ENCODE results near the gene IL18.
A peak's percentile ranks its signal among the peaks of the same experiment; 100 is the strongest.
"Not testable (repeated sequence)": the region's sequence is repeated elsewhere in the genome, so short reads cannot be mapped to it uniquely, and the experiment has no call there.

The IL18 gene

GRCh38 chr11:112121981-112122615, 41.8 kb downstream of the IL18 start:
- no peak for DNase-seq

DNA sequence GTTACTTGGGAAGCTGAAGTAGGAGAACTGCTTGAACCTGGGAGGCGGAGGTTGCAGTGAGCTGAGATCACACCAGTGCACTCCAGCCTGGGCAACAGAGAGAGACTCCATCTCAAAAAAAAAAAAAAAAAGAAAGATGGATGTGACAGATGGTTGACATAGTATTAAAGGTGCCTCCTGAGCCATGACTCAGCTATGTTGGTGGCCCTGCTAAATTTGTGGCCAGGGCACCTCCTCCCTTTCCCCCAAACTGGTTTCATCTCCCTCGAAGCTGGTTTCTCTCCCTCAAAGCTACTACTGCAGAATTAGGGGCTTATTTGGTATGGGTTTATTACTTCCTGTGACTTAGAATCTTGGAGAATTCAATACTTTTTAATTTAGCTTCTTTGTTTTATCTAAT, 45.7 kb downstream of the IL18 start:
- no peak for DNase-seq

DNA sequence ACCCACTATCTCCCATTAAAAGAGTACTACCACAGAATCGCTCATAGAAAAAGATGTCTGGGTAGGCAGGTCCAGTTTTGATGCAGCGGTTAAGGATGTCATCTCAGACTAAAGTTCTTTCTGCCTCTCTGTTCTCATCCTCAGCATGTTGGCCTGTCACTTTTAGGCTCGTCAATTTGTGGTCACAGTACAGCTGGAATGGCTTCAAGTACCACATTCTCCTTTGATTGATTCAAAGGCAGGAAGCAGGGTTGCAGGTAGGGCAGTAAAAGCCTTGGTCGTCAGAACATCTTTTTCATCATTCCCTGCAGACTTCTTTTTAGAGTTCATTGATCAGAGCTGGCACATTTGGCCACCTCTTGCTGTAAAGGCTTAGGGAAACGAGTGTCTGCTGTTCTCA, 48.5 kb downstream of the IL18 start:
- no peak for DNase-seq

DNA sequence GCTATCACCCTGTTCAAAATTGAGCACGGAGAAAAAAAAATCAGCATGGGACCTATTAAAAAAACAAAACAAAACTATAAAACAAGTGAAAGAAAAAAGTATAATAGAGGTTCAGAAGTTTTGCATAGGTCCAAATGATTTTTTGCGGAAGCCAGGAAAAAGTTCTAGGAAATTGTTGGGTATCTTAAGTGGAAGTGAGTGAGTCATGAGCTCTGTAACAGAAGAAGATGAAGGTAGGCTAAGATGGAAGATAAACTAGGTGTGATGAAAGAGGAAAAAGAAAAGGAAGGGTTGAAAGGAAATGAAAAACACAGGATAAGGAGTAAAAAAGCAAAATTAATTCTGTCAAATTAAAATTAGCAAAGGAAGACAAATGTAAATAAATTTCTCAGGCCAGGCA, 49.4 kb downstream of the IL18 start:
- DNase-seq: no peak

- DNase-seq: peak in 3 of 51 donors; percentile 1 to 22 (median 19)
These were observed 50.1 kb downstream of the IL18 start for GRCh38 chr11:112113539-112114457.

- DNase-seq: no peak
These were observed 57.8 kb downstream of the IL18 start for GRCh38 chr11:112106070-112106469.

- no peak for DNase-seq
These were observed 60.4 kb downstream of the IL18 start for GRCh38 chr11:112103446-112103845.

DNA sequence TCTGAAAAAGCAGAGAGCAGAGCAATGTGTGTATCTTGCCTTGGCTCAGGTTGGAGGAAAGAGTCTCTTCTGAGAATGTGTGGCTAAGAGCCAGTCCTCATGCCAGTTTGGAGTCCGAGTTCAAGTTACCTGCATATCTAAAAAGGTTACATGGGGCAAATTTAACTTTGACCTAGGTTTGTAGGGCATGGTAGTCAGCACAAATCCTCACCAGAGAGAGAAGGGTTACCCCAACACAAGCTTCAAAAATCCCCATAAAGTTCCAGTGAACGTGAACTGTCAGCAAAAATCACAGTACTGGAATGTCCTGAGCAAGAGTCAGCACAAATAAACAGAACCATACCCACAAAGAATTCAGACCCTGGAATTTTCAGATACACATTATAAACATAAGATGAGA, 63.4 kb downstream of the IL18 start:
- DNase-seq: no peak

DNA sequence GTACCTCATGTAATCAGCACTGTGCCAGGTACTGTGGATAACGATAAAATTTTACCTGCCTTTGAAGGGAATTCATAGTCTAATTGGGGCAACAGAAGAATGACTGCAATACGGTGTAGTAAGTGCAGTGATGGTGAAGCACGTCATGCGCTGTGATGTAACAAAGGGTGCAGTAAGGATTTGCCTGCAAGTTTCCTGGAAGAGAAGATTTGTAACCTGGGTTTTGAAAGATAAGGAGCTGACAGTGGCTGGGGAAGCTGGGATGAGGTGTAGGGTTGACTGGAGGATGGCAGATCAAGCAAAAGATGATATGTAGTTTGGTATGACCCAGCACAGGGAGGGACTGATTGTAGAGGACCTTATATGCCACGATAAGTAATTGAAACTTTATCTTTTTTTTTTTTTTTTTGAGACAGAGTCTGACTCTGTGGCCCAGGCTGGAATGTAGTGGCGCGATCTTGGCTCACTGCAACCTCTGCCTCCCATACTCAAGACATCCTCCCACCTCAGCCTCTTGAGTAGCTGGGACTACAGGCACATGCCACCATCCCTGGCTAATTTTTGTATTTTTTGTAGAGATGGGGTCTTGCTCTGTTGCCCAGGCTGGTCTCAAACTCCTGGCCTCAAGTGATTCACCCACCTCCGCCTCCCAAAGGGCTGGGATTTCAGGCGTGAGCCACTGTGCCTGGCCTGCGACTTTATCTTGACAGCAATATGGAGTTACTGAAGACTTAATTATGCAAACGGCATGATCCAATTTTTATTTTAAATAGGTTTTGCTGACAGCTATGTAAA, 66.0 kb downstream of the IL18 start:
- DNase-seq: no peak

DNA sequence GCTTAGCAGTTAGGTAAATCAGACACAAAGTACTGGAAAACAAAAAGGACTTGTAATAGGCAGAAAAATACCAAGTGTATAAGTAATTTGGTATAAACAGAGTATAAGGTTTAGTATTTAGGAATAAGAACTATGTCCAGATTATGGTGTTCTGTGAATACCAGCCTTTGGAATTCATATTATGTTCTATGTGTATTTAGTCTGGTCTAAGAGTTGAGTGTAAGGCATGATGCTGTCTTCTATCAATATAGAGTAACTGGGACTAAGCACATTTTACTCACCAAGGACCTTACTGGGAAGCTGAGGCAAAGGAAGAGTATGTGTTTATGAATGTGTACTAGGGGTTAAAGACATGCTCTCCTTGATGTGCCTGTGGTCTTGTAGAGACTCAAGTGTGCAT, 67.7 kb downstream of the IL18 start:
- no peak for DNase-seq

DNA sequence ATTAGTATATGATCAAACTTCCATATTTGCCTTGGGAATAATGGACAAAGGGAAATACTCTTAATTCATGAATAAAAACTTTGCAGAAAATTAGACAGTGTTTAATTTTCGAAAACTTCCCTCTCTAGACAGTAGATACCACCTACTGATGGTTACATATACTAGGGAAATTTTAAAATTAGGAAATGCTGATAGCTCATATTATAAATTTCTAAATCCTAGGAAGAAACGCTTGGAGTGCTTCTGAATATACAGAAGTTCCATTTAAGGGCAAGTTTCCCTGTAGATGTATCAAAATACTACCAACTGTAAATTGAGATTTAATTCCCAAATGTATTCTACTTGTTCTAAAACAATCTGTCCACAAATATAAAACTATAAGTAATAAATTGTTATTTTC, 68.6 kb downstream of the IL18 start:
- DNase-seq: not testable (repeated sequence)
